GM23248 (cell line): ENCODE data around the gene FAM13C. TPM values are rescaled to one million over a fixed set of nuclear protein-coding genes. Genes with fewer than 3 reads are reported as not detected.
"Not testable (repeated sequence)": the region's sequence is repeated elsewhere in the genome, so short reads cannot be mapped to it uniquely, and the experiment has no call there.

Source experiments
- DNase-seq: peaks from one replicate; pipeline ENCODE4 v3.0.0-alpha.2; 2015
- H2AFZ ChIP-seq: fragments of 200-600 bp; sonication (generic); 2 replicates; pipeline ENCODE4 v1.6.1; 2016; ENCODE audit warnings: antibody characterized with exemption
- H3F3A ChIP-seq: fragments of 200-600 bp; sonication (generic); 2 replicates; pipeline ENCODE4 v1.6.1; 2016; ENCODE audit warnings: mild to moderate bottlenecking, antibody characterized with exemption, mixed run types; ENCODE audit not compliant: insufficient read depth
- H3K27ac ChIP-seq: fragments of 200-600 bp; sonication (generic); 2 replicates; pipeline ENCODE4 v1.5.1; 2016; ENCODE audit warnings: mild to moderate bottlenecking
- H3K27me3 ChIP-seq: fragments of 200-600 bp; sonication (generic); replicated peaks from 2 replicates; pipeline ENCODE4 v1.6.1; 2016; ENCODE audit warnings: mild to moderate bottlenecking; ENCODE audit not compliant: insufficient read depth
- H3K36me3 ChIP-seq: fragments of 200-600 bp; sonication (generic); 2 replicates; pipeline ENCODE4 v1.6.1; 2016; ENCODE audit warnings: low read depth, mild to moderate bottlenecking
- H3K4me1 ChIP-seq: fragments of 200-600 bp; sonication (generic); 2 replicates; pipeline ENCODE4 v1.6.1; 2016; ENCODE audit warnings: mild to moderate bottlenecking; ENCODE audit not compliant: insufficient read depth
- H3K4me2 ChIP-seq: fragments of 200-600 bp; sonication (generic); one replicate; pipeline ENCODE4 v1.6.1; 2016; ENCODE audit warnings: mild to moderate bottlenecking; ENCODE audit not compliant: unreplicated experiment
- H3K4me3 ChIP-seq: fragments of 200-600 bp; sonication (generic); 2 replicates; pipeline ENCODE4 v1.5.1; 2016; ENCODE audit warnings: mild to moderate bottlenecking
- H3K79me2 ChIP-seq: fragments of 200-600 bp; sonication (generic); 2 replicates; pipeline ENCODE4 v1.6.1; 2016; ENCODE audit warnings: mild to moderate bottlenecking; ENCODE audit not compliant: insufficient read depth
- H3K9ac ChIP-seq: fragments of 200-600 bp; sonication (generic); 2 replicates; pipeline ENCODE4 v1.6.1; 2016; ENCODE audit warnings: mild to moderate bottlenecking
- H3K9me2 ChIP-seq: fragments of 200-600 bp; sonication (generic); 2 replicates; pipeline ENCODE4 v1.6.1; 2016; ENCODE audit warnings: mixed run types, mild to moderate bottlenecking, moderate library complexity; ENCODE audit not compliant: insufficient read depth
- H3K9me3 ChIP-seq: fragments of 200-600 bp; sonication (generic); one replicate; pipeline ENCODE4 v1.6.1; 2017; ENCODE audit warnings: low read depth
- H4K20me1 ChIP-seq: fragments of 200-600 bp; sonication (generic); 2 replicates; pipeline ENCODE4 v1.6.0; 2016; ENCODE audit not compliant: insufficient read depth
- EZH2 ChIP-seq: fragments of 200-600 bp; sonication (generic); IDR thresholded peaks from 2 replicates; pipeline ENCODE4 v1.6.1; 2018; ENCODE audit warnings: antibody characterized with exemption, mild to moderate bottlenecking; ENCODE audit not compliant: insufficient read depth, poor library complexity, severe bottlenecking
- EZH2phosphoT487 ChIP-seq: fragments of 200-600 bp; sonication (generic); IDR thresholded peaks from 2 replicates; pipeline ENCODE4 v1.6.1; 2018; ENCODE audit warnings: antibody characterized with exemption, moderate library complexity, mild to moderate bottlenecking, low read depth; ENCODE audit not compliant: insufficient read depth
- WGBS, 2 experiments: methylation state at CpG; one replicate each; pipeline ENCODE4 v1.1.6; 2015 to 2017; ENCODE audit warnings: low lambda C conversion rate in 2 of 2, low coverage in 1 of 2; ENCODE audit errors: missing lambda C conversion rate in 2 of 2; 5-methylcytosine and 5-hydroxymethylcytosine counted together
- in situ Hi-C: fragments of 300-500 bp; cut with MboI; formaldehyde crosslinking; loops from 2 replicates; pipeline ENCODE4 v1.15.0; 2020
- polyA plus RNA-seq: library from polyadenylated mRNA; unstranded; fragments of >200 nt; fragmentation: Nextera tagmentation; extraction: Ambion mirVana; gene quantifications from 2 replicates; pipeline ENCODE4 v1.2.1, GENCODE V29; 2016
- total RNA-seq: library from RNA; depleted of rRNA; stranded (reverse); fragments of >200 nt; shearing (Covaris generic); gene quantifications from 2 replicates; pipeline ENCODE4 v1.2.3, GENCODE V29; 2014; rRNA removed

The FAM13C gene
- 0.51 and 0.54 TPM in 2 replicates for total RNA-seq
- 0.56 and 0.80 TPM in 2 replicates for polyA plus RNA-seq

DNA sequence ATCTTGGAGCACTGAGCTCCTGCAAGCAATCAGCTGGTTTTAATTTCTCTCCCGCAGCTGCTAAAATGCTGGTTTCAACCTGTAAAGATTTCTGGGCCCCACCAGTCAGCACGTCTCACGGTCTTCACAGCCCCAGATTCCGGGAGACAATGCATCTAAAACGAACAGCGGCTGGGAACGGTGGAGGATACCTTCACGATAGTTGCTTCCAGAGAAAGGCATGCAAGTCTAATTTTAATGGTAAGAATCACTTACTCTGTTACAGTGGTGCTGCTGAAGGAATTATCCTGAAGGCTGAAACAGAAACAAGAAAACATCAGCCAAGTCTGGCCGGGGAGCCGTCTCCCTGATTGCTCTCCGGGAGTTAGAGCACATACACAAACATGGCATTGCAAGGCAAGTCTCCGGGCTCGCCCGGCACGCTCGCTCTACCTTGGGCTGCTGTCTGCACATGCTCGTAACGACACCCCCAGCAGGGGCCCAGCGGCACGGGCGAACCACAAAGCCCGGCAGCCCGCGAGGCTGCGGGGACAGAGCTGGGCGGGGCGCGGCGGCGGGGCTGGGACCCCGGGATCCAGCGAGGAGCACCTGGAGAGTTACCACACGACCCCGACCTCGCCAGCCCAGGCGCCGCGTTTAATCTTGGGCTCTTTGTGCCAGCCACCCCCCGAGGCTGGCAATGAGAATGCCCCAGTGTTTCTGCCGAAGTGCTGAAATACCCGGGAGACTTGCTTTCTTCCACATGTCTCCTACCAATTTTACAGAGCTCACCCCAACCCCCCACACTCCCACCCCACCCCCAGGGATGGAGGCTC is at the start of gene FAM13C:
Gene FAM13C (minus strand): TSS at position 406 of the 815 bp plus-strand sequence. CDS start 89 bp downstream, at position 317.
- peak; percentile 70 for DNase-seq

DNA sequence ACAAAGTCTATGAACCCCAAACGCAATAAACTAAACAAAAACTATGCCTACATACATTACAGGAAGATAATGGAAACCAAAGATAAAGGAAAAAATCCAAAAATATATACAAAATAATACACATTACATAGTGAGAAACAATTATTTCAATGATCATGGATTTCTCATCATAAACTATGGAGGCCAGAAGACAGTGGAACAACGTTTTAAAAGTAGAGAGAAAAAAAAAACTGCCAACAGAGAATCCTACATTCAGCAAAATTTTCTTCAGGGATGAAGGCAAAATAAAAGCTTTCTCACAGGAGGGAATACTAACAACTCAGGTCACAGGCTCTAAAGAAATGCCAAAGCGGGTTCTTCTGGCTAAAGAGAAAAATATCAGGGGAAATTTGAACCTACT is 42.9 kb upstream of the FAM13C start:
- H3K27ac ChIP-seq, result no peak overlapping the region
- in situ Hi-C loops, result no loop called here
- no peaks in the 10 kb centered on the region for H3K9me2 ChIP-seq
- H3K4me2 ChIP-seq, result no peak overlapping the region
- H3K9ac ChIP-seq, result no peak overlapping the region
- no peak overlapping the region for H2AFZ ChIP-seq
- no peak for TF ChIP-seq EZH2phosphoT487
- TF ChIP-seq EZH2, result no peak
- DNase-seq, result no peak
- H3F3A ChIP-seq, result no peaks in the 10 kb centered on the region
- 51 to 55% methylated on average over 3 of the region's 3 CpGs for WGBS, 2 experiments
- no peaks in the 10 kb centered on the region for H3K4me1 ChIP-seq
- H3K27me3 ChIP-seq, result no peaks in the 10 kb centered on the region
- H4K20me1 ChIP-seq, result no peaks in the 10 kb centered on the region
- no peaks in the 10 kb centered on the region for H3K79me2 ChIP-seq
- no peaks in the 10 kb centered on the region for H3K9me3 ChIP-seq
- H3K36me3 ChIP-seq, result no peaks in the 10 kb centered on the region
- no peak overlapping the region for H3K4me3 ChIP-seq

More for the DNA sequence above, at the start of gene FAM13C:
- in situ Hi-C loops, result no loop called here
- H2AFZ ChIP-seq, result peak within 1 kb of the TSS; percentile 90
- peak within 1 kb of the TSS; percentile 79 for H3K4me3 ChIP-seq
- no peaks in the 10 kb centered on the region for H3K9me3 ChIP-seq
- no peaks in the 10 kb centered on the region for H3K36me3 ChIP-seq
- H3F3A ChIP-seq, result peaks cover 6% of the 10 kb centered on the region; the same call in 1 of the 2 replicates
- TF ChIP-seq EZH2phosphoT487 (no peak), EZH2 (no peak)
- no peaks in the 10 kb centered on the region for H3K9me2 ChIP-seq
- H3K27ac ChIP-seq, result peak within 1 kb of the TSS; percentile 18; the same call in 1 of the 2 replicates
- peak within 1 kb of the TSS; percentile 83 for H3K4me2 ChIP-seq
- peak within 1 kb of the TSS; percentile 62 for H3K9ac ChIP-seq
- 1 to 2% methylated on average over 33 to 37 of the region's 41 CpGs for WGBS, 2 experiments
- no peaks in the 10 kb centered on the region for H3K79me2 ChIP-seq
- no peaks in the 10 kb centered on the region; the same call in 1 of the 2 replicates for H3K27me3 ChIP-seq
- H3K4me1 ChIP-seq, result peaks cover 6% of the 10 kb centered on the region; the same call in 1 of the 2 replicates
- H4K20me1 ChIP-seq, result no peaks in the 10 kb centered on the region

- H3K9me2 ChIP-seq, result no peaks in the 10 kb centered on the region
- TF ChIP-seq EZH2 (no peak), EZH2phosphoT487 (no peak)
- H3K9me3 ChIP-seq, result no peaks in the 10 kb centered on the region
- no peaks in the 10 kb centered on the region for H3K79me2 ChIP-seq
- H3F3A ChIP-seq, result no peaks in the 10 kb centered on the region
- 8 to 14% methylated on average over 1 of the region's 1 CpG for WGBS, 2 experiments
- H3K4me3 ChIP-seq, result no peak overlapping the region
- H3K36me3 ChIP-seq, result no peaks in the 10 kb centered on the region
- H3K27ac ChIP-seq, result no peak overlapping the region
- no peak overlapping the region for H3K4me2 ChIP-seq
- no peak for DNase-seq
- in situ Hi-C loops, result no loop called here
- no peaks in the 10 kb centered on the region for H4K20me1 ChIP-seq
- H2AFZ ChIP-seq, result no peak overlapping the region
- H3K9ac ChIP-seq, result no peak overlapping the region
- no peaks in the 10 kb centered on the region for H3K4me1 ChIP-seq
- H3K27me3 ChIP-seq, result no peaks in the 10 kb centered on the region
Measured at GRCh38 chr10:59400214-59400613, 37.9 kb upstream of the FAM13C start.

- H2AFZ ChIP-seq, H3K27me3 ChIP-seq, H4K20me1 ChIP-seq, H3K4me2 ChIP-seq, H3K4me3 ChIP-seq, H3K79me2 ChIP-seq, H3K9me2 ChIP-seq, DNase-seq, H3K27ac ChIP-seq, H3F3A ChIP-seq, H3K9ac ChIP-seq, H3K9me3 ChIP-seq, H3K4me1 ChIP-seq, in situ Hi-C loops, H3K36me3 ChIP-seq: not testable (repeated sequence)
- 45 to 47% methylated on average over 4 of the region's 4 CpGs for WGBS, 2 experiments
Measured at GRCh38 chr10:59399329-59399728, 37.0 kb upstream of the FAM13C start.
